ENCODE results near the gene TYROBP.

DNA sequence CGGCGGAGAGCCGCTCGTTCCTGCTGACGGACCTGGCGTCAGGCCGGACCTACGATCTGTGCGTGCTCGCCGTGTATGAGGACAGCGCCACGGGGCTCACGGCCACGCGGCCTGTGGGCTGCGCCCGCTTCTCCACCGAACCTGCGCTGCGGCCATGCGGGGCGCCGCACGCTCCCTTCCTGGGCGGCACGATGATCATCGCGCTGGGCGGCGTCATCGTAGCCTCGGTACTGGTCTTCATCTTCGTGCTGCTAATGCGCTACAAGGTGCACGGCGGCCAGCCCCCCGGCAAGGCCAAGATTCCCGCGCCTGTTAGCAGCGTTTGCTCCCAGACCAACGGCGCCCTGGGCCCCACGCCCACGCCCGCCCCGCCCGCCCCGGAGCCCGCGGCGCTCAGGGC is 36.5 kb upstream of the TYROBP start:
- TF ChIP-seq, protein P1, sequence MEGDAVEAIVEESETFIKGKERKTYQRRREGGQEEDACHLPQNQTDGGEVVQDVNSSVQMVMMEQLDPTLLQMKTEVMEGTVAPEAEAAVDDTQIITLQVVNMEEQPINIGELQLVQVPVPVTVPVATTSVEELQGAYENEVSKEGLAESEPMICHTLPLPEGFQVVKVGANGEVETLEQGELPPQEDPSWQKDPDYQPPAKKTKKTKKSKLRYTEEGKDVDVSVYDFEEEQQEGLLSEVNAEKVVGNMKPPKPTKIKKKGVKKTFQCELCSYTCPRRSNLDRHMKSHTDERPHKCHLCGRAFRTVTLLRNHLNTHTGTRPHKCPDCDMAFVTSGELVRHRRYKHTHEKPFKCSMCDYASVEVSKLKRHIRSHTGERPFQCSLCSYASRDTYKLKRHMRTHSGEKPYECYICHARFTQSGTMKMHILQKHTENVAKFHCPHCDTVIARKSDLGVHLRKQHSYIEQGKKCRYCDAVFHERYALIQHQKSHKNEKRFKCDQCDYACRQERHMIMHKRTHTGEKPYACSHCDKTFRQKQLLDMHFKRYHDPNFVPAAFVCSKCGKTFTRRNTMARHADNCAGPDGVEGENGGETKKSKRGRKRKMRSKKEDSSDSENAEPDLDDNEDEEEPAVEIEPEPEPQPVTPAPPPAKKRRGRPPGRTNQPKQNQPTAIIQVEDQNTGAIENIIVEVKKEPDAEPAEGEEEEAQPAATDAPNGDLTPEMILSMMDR (IDR thresholded peaks at IDR 0.05; ENCODE audit: insufficient read depth, low read length, poor library complexity, severe bottlenecking): no peak
- TF ChIP-seq EZH2phosphoT487 (conservative IDR thresholded peaks at IDR 0.05; ENCODE audit: low read length): no peak

Data from SU-DHL-6 (cell line).